ENCODE data around the gene CDC42BPA. TPM values are rescaled to one million over a fixed set of nuclear protein-coding genes. Genes with fewer than 3 reads are reported as not detected.

Gene CDC42BPA
- total RNA-seq, 1 experiment from 2014 or later, result 25.2 TPM

- H3K4me1 Mint-ChIP-seq, result peaks cover 15% of the 10 kb centered on the region
- no peaks in the 10 kb centered on the region for H3K9me3 Mint-ChIP-seq
- H3K27ac Mint-ChIP-seq, result no peak overlapping the region
- DNase-seq (ENCODE audit: low spot score) (no peak), ATAC-seq (no peak)
- POLR2A ChIA-PET, result no interaction called here
- no peaks in the 10 kb centered on the region for H3K36me3 Mint-ChIP-seq
- H3K27me3 Mint-ChIP-seq (ENCODE audit: low read depth), result no peaks in the 10 kb centered on the region
- TF ChIP-seq CDX4 (CRISPR knock-in tag; IDR thresholded peaks at IDR 0.05; ENCODE audit: borderline replicate concordance), result no peak
- no peak for TF ChIP-seq NR2C2 (CRISPR knock-in tag; IDR thresholded peaks at IDR 0.05)
- TF ChIP-seq TEAD4 (CRISPR knock-in tag; IDR thresholded peaks at IDR 0.05), result no peak
- no peak for TF ChIP-seq AR (CRISPR knock-in tag; IDR thresholded peaks at IDR 0.05)
- no peak for TF ChIP-seq ZNF138 (CRISPR knock-in tag; conservative IDR thresholded peaks at IDR 0.05)
- no peak for TF ChIP-seq RELA (CRISPR knock-in tag; IDR thresholded peaks at IDR 0.05; ENCODE audit: borderline replicate concordance)
- no peak for TF ChIP-seq ZNF317 (CRISPR knock-in tag; IDR thresholded peaks at IDR 0.05; ENCODE audit: borderline replicate concordance, low read depth)
- no peak for TF ChIP-seq CREM (CRISPR knock-in tag; IDR thresholded peaks at IDR 0.05)
- no peak for TF ChIP-seq ATF3 (CRISPR knock-in tag; conservative IDR thresholded peaks at IDR 0.05)
- no peak for TF ChIP-seq ATF1 (CRISPR knock-in tag; IDR thresholded peaks at IDR 0.05)
- TF ChIP-seq ERG (CRISPR knock-in tag; IDR thresholded peaks at IDR 0.05), result no peak
- TF ChIP-seq KAT7 (CRISPR knock-in tag; IDR thresholded peaks at IDR 0.05; ENCODE audit: borderline replicate concordance), result no peak
- TF ChIP-seq ZNF425 (CRISPR knock-in tag; conservative IDR thresholded peaks at IDR 0.05), result no peak
- TF ChIP-seq MAX (CRISPR knock-in tag; IDR thresholded peaks at IDR 0.05), result no peak
- no peak for TF ChIP-seq TEAD1 (CRISPR knock-in tag; IDR thresholded peaks at IDR 0.05)
- no peak for TF ChIP-seq ZNF396 (CRISPR knock-in tag; IDR thresholded peaks at IDR 0.05; ENCODE audit: borderline replicate concordance)
- TF ChIP-seq SP1 (CRISPR knock-in tag; conservative IDR thresholded peaks at IDR 0.05), result no peak
- TF ChIP-seq ZBTB43 (CRISPR knock-in tag; IDR thresholded peaks at IDR 0.05), result no peak
- TF ChIP-seq ZNF512 (CRISPR knock-in tag; IDR thresholded peaks at IDR 0.05; ENCODE audit: borderline replicate concordance), result no peak
- TF ChIP-seq PRRX2 (CRISPR knock-in tag; IDR thresholded peaks at IDR 0.05), result no peak
- CTCF ChIA-PET, result no interaction called here
- no peak overlapping the region for H3K4me3 Mint-ChIP-seq
Observed at GRCh38 chr1:227169343-227169742, 148.9 kb downstream of the CDC42BPA start.
